K562 (cell line): ENCODE results near the gene SEPTIN12. TPM values are rescaled to one million over a fixed set of nuclear protein-coding genes. Genes with fewer than 3 reads are reported as not detected.

Experiments
- ATAC-seq: fragments of 200-7000 bp; cut with Tn5 transposase; 3 replicates; pipeline ENCODE4 v1.9.1; 2020; ENCODE audit warnings: moderate library complexity
- BruUV-seq: library from RNA; stranded (reverse); fragments of 400-500 nt; replicated peaks from 2 replicates; lab custom pipeline; 2021; lab: Mats Ljungman, UMichigan
- CTCF ChIA-PET: fragments of 300-600 bp; formaldehyde crosslinking; extraction: SDS; loops from one replicate; lab custom pipeline; 2021; ENCODE audit warnings: low intra/inter-chr PET ratio; lab: Yijun Ruan, JAX
- POLR2A ChIA-PET: fragments of 300-600, 350-650 bp; sonication (Branson Sonifier 250); formaldehyde crosslinking; extraction: SDS; loops from one replicate; lab custom pipeline; 2021; ENCODE audit warnings: antibody characterized with exemption, inconsistent platforms; lab: Yijun Ruan, JAX
- DNase-seq, 4 experiments: peaks; one replicate each; pipeline versions ENCODE4 v3.0.0 to v3.0.0-alpha.2; 2011 to 2018; ENCODE audit warnings: low spot score in 3 of 4, mixed read lengths in 3 of 4; ENCODE audit errors: extremely low read depth in 1 of 4
- FAIRE-seq: peaks from 2 replicates; lab custom pipeline; 2011; peaks lifted over from hg19 to GRCh38; lab: Jason Lieb, UNC
- H2AFZ ChIP-seq: 2 replicates; pipeline ENCODE4 v1.6.0; 2011; ENCODE audit warnings: low read depth, low read length, control low read depth, inconsistent platforms
- H3K27ac ChIP-seq: fragments of 200-600 bp; 3 replicates; pipeline ENCODE4 v1.8.0; 2011; ENCODE audit warnings: low read depth, mild to moderate bottlenecking, control low read depth, inconsistent platforms, low read length, moderate library complexity, mixed read lengths; ENCODE audit errors: extremely low read depth
- H3K27me3 ChIP-seq, 2 experiments: fragments of 300-600 bp in 1 of 2; 2 replicates in 1 of 2; 3 replicates in 1 of 2; pipeline versions ENCODE4 v1.6.0 to v1.8.0; 2011; ENCODE audit warnings: inconsistent platforms in 2 of 2, low read length in 2 of 2, mild to moderate bottlenecking in 1 of 2, mixed read lengths in 1 of 2, moderate library complexity in 1 of 2; ENCODE audit not compliant: control insufficient read depth in 2 of 2, insufficient read depth in 2 of 2
- H3K36me3 ChIP-seq: fragments of 300-600 bp; 3 replicates; pipeline ENCODE4 v1.8.0; 2011; ENCODE audit warnings: mild to moderate bottlenecking, low read length, inconsistent platforms; ENCODE audit not compliant: control insufficient read depth, insufficient read depth
- H3K4me1 ChIP-seq, 2 experiments: fragments of 200-600 bp in 1 of 2; replicated peaks in 1 of 2; 2 replicates in 1 of 2; 3 replicates in 1 of 2; pipeline versions ENCODE4 v1.5.1 to v1.8.0; 2011; ENCODE audit warnings: inconsistent platforms in 2 of 2, low read length in 2 of 2, mild to moderate bottlenecking in 1 of 2, mixed read lengths in 1 of 2, moderate library complexity in 1 of 2; ENCODE audit not compliant: control insufficient read depth in 2 of 2, insufficient read depth in 2 of 2
- H3K4me2 ChIP-seq: 2 replicates; pipeline ENCODE4 v1.6.1; 2011; ENCODE audit warnings: low read length, control low read depth, inconsistent platforms, mixed read lengths; ENCODE audit not compliant: insufficient read depth
- H3K4me3 ChIP-seq: fragments of 200-600 bp; sonication (generic), shearing (Covaris generic); 2 replicates; pipeline ENCODE4 v1.5.1; 2016; ENCODE audit warnings: control low read depth, inconsistent platforms
- H3K79me2 ChIP-seq: fragments of 200-600 bp; 3 replicates; pipeline ENCODE4 v1.8.0; 2011; ENCODE audit warnings: low read length, inconsistent platforms; ENCODE audit not compliant: control insufficient read depth, insufficient read depth
- H3K9ac ChIP-seq, 2 experiments: 2 replicates each; pipeline versions ENCODE4 v1.6.0 to v1.6.1; 2011; ENCODE audit warnings: low read depth in 2 of 2, low read length in 2 of 2, control low read depth in 1 of 2, inconsistent platforms in 1 of 2, mild to moderate bottlenecking in 1 of 2, mixed read lengths in 1 of 2; ENCODE audit not compliant: insufficient read depth in 1 of 2
- H3K9me1 ChIP-seq: one replicate; pipeline ENCODE4 v1.6.0; 2011; ENCODE audit warnings: inconsistent platforms, mild to moderate bottlenecking, low read length, moderate library complexity; ENCODE audit not compliant: control insufficient read depth, insufficient read depth
- H3K9me3 ChIP-seq: replicated peaks from 2 replicates; pipeline ENCODE4 v1.5.1; 2011; ENCODE audit warnings: low read depth, low read length, inconsistent platforms; ENCODE audit not compliant: control insufficient read depth, insufficient read depth
- H4K20me1 ChIP-seq: replicated peaks from 2 replicates; pipeline ENCODE4 v1.6.1; 2011; ENCODE audit warnings: low read length, inconsistent platforms, mixed read lengths; ENCODE audit not compliant: control insufficient read depth, insufficient read depth
- EHMT2 ChIP-seq: fragments of 450-650 bp; IDR thresholded peaks from 2 replicates; pipeline ENCODE4 v1.6.1; 2018; ENCODE audit warnings: antibody characterized with exemption
- ELK3 ChIP-seq: fragments of 450-650 bp; formaldehyde crosslinking; IDR thresholded peaks from 2 replicates; pipeline ENCODE4 v1.4.0; 2020; ENCODE audit warnings: mild to moderate bottlenecking
- KAT8 ChIP-seq: fragments of 450-650 bp; IDR thresholded peaks from 2 replicates; pipeline ENCODE4 v1.6.1; 2016; ENCODE audit warnings: low read depth, mild to moderate bottlenecking
- NKRF ChIP-seq: fragments of 450-650 bp; IDR thresholded peaks from 2 replicates; pipeline ENCODE4 v1.6.1; 2016; ENCODE audit warnings: borderline replicate concordance
- SMARCA5 ChIP-seq: fragments of 450-650 bp; IDR thresholded peaks from 2 replicates; pipeline ENCODE4 v1.6.1; 2016
- TCF3 ChIP-seq: sonication (generic); formaldehyde crosslinking; IDR thresholded peaks from 2 replicates; pipeline ENCODE4 v1.4.0; 2020; ENCODE audit warnings: mild to moderate bottlenecking, missing genetic modification reagents
- ZKSCAN8 ChIP-seq: fragments of 200-800 bp; sonication (Bioruptor generic); IDR thresholded peaks from 2 replicates; pipeline ENCODE4 v1.6.1; 2016; ENCODE audit warnings: missing genetic modification characterization, missing compliant biosample characterization
- ZNF263 ChIP-seq: sonication (generic); formaldehyde crosslinking; IDR thresholded peaks from 2 replicates; pipeline ENCODE4 v1.8.0; 2022; ENCODE audit warnings: mild to moderate bottlenecking, missing genetic modification reagents, borderline replicate concordance
- ZNF436 ChIP-seq: fragments of 250-450, 450-650 bp; sonication (Bioruptor Pico); formaldehyde crosslinking; IDR thresholded peaks from 2 replicates; pipeline ENCODE4 v1.7.0; 2020; ENCODE audit warnings: mild to moderate bottlenecking
- WGBS: fragments of 100-300 bp; shearing (Covaris generic); methylation state at CpG from one replicate; pipeline ENCODE4 v1.1.6; 2016; ENCODE audit warnings: low coverage, mixed read lengths; ENCODE audit not compliant: insufficient coverage; ENCODE audit errors: missing lambda C conversion rate; 5-methylcytosine and 5-hydroxymethylcytosine counted together
- in situ Hi-C: fragments of 300-500 bp; cut with MboI; formaldehyde crosslinking; loops from 4 replicates; pipeline ENCODE4 v1.15.0; 2018; ENCODE audit warnings: inconsistent platforms, mixed read lengths
- intact Hi-C: fragments of 100-400 bp; cut with micrococcal nuclease; formaldehyde crosslinking; loops from 2 replicates; pipeline ENCODE4 v1.14.2; 2022
- polyA plus RNA-seq, 8 experiments: library from polyadenylated mRNA; depleted of rRNA in 4 of 8; stranded (reverse) in 5 of 8; unstranded in 3 of 8; fragments of >200 nt; fragmentation: Nextera tagmentation in 2 of 8; fragmentation: Illumina TruSeq in 1 of 8; extraction: Ambion mirVana in 2 of 8; extraction: Trizol in 1 of 8; gene quantifications; 2 replicates each; pipeline versions ENCODE4 v1.2.1 to v1.2.3, GENCODE V29; 2011 to 2014; ENCODE audit warnings: inconsistent platforms in 1 of 8, missing spikeins in 1 of 8
- total RNA-seq, 7 experiments: library from RNA; depleted of rRNA in 6 of 7; stranded (reverse); fragments of >200 nt in 6 of 7; fragmentation: Illumina TruSeq in 2 of 7; extraction: Trizol in 2 of 7; gene quantifications; 2 replicates each; pipeline versions ENCODE4 v1.2.1 to v1.2.3, GENCODE V29; 2011 to 2021; ENCODE audit warnings: low replicate concordance in 1 of 7

The SEPTIN12 gene
- total and polyA plus RNA-seq, 9 of the 15 experiments (the other 6 are each of a cell fraction or from before 2014, with no cell fraction given), result not detected

- TF ChIP-seq NKRF, result no peak
- no peak for TF ChIP-seq KAT8
- TF ChIP-seq ZNF436 (CRISPR knock-in tag), result no peak
Measured at GRCh38 chr16:4771646-4772045, 16.5 kb downstream of the SEPTIN12 start (continued).

GRCh38 chr16:4769306-4769638 is 18.9 kb downstream of the SEPTIN12 start:
- POLR2A ChIA-PET, result interaction anchor here (0.7 to 2.3 kb wide), 4 partner anchors 8 to 153 kb away, joined by 5 to 9 read pairs (median 6); partner anchors contain the start of genes ANKS3 and DNAAF8
- peak overlapping the region; percentile 23; the same call in 1 of the 3 replicates for H3K27ac ChIP-seq

More at GRCh38 chr16:4769306-4769638, 18.9 kb downstream of the SEPTIN12 start:
- DNase-seq (no peak), FAIRE-seq (no peak), ATAC-seq (no peak)
- Histone ChIP-seq H2AFZ (peak overlapping the region; percentile 91), H3K4me3 (peak overlapping the region; percentile 40), H3K4me2 (peak overlapping the region; percentile 82), H3K9me1 (no peaks in the 10 kb centered on the region), H3K36me3 (peaks cover 10% of the 10 kb centered on the region; the same call in 2 of the 3 replicates), H3K9ac (peak overlapping the region; percentile 62 to 90; a peak in 2 of 4 replicates), H3K79me2 (peaks cover 21% of the 10 kb centered on the region), H3K4me1 (peaks cover 21 to 39% of the 10 kb centered on the region in 2 experiments), H4K20me1 (no peaks in the 10 kb centered on the region), H3K9me3 (no peaks in the 10 kb centered on the region), H3K27me3 (no peaks in the 10 kb centered on the region)
- TF ChIP-seq SMARCA5 (peak; percentile 66; the same call in 1 of the 2 replicates), ZNF263 (CRISPR knock-in tag) (peak; percentile 81), EHMT2 (0 out of 2 replicates have a peak, but pooled peaks have one; percentile 16), TCF3 (CRISPR knock-in tag) (no peak), ELK3 (no peak), ZKSCAN8 (CRISPR knock-in tag) (peak; percentile 67; the same call in 1 of the 2 replicates)
- WGBS, result 26% methylated on average over 7 of the region's 7 CpGs
- intact Hi-C loops, result loop anchor here (2.0 kb wide), 1 partner anchor 36 kb away; no protein-coding TSS in a partner anchor
- CTCF ChIA-PET, result no interaction called here
- in situ Hi-C loops, result no loop called here
- no TSS peak for BruUV-seq
